Testis (tissue), 3 donors: Measurements from ENCODE around the gene HDAC3. TPM values are rescaled to one million over a fixed set of nuclear protein-coding genes. Genes with fewer than 3 reads are reported as not detected.

Source experiments
- DNase-seq: peaks from one replicate; pipeline ENCODE4 v3.0.0-alpha.2; 2019
- H3K27ac ChIP-seq, 2 donors: fragments of 200-600 bp; sonication (generic); one replicate each; pipeline ENCODE4 v1.5.1; 2019
- H3K27me3 ChIP-seq: fragments of 200-600 bp; sonication (generic); one replicate; pipeline ENCODE4 v1.5.1; 2019
- H3K36me3 ChIP-seq: fragments of 200-600 bp; sonication (generic); one replicate; pipeline ENCODE4 v1.5.1; 2017; ENCODE audit warnings: low read depth; ENCODE audit errors: missing control alignments
- H3K4me1 ChIP-seq: fragments of 200-600 bp; sonication (generic); one replicate; pipeline ENCODE4 v1.5.1; 2019
- H3K4me3 ChIP-seq, 2 donors: fragments of 200-600 bp; sonication (generic); one replicate each; pipeline ENCODE4 v1.5.1; 2017 to 2019
- H3K9me3 ChIP-seq: fragments of 200-600 bp; sonication (generic); one replicate; pipeline ENCODE4 v1.5.1; 2017
- CTCF ChIP-seq, 3 experiments: fragments of 450-650 bp in 2 of 3; fragments of 200-600 bp in 1 of 3; sonication (generic) in 1 of 3; IDR thresholded peaks; one replicate each; pipeline ENCODE4 v1.5.1; 2016 to 2019; ENCODE audit warnings: antibody characterized with exemption in 3 of 3, mild to moderate bottlenecking in 2 of 3, moderate library complexity in 1 of 3
- POLR2A ChIP-seq: fragments of 450-650 bp; IDR thresholded peaks from one replicate; pipeline ENCODE4 v1.6.1; 2017; ENCODE audit warnings: antibody characterized with exemption, mild to moderate bottlenecking, moderate library complexity
- WGBS, 2 donors: methylation state at CpG; one replicate each; pipeline ENCODE4 v1.1.5; 2018; 5-methylcytosine and 5-hydroxymethylcytosine counted together
- intact Hi-C: fragments of 100-400 bp; cut with DNase I; formaldehyde crosslinking; loops from one replicate; pipeline ENCODE4 v1.15.1; 2023; ENCODE audit warnings: low total_unique reads
- polyA plus RNA-seq: library from polyadenylated mRNA; stranded (reverse); fragments of 350-450 nt; fragmentation: Illumina TruSeq; extraction: RNeasy Lipid Tissue Mini Kit (QIAGEN cat#74804); gene quantifications from one replicate; pipeline ENCODE4 v1.2.3, GENCODE V29; 2014; ENCODE audit warnings: low read depth, low replicate concordance; ENCODE audit not compliant: insufficient read depth
- total RNA-seq, 2 donors: library from RNA; depleted of rRNA; stranded (reverse); fragments of >200 nt; gene quantifications; one replicate each; pipeline ENCODE4 v1.2.3, GENCODE V29; 2016

The HDAC3 gene
- total and polyA plus RNA-seq, 3 donors from 2014 or later, result 57.3 to 76.5 (median 63.9) TPM

DNA sequence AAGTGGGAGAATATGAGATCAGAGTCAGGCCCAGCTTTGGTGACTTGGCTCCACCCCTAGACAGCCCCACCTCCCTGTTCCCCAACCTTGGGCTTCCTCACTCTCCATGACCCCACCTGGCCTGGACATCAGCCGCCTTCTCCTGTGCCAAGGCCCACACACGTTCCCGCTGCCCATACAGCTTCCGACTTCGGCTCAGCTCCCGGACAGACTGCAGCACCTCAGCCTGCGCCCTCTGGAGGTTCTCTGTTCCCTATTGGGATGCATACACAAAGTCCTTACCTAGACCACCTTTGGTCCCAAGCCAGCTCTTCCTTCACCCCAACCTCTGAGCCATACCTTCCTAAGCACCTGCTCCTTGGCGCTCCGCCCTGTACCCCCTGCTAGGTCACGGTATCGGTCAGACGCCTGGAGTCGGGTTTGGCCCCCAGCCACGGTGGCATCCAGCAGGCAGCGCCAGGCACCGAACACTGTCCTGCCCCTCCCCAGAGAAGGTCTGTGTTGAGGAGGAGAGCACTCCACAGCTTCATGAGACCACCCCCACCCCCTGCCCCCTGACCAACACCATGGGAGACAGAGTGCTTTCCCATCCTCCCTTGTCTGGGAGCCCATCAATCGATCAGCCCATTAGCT, 12.5 kb upstream of the HDAC3 start:
- Histone ChIP-seq H3K4me1 (peaks cover 5% of the 10 kb centered on the region), H3K27ac (no peak overlapping the region), H3K4me3 (no peak overlapping the region), H3K36me3 (no peaks in the 10 kb centered on the region), H3K9me3 (no peaks in the 10 kb centered on the region), H3K27me3 (no peaks in the 10 kb centered on the region)
- intact Hi-C loops, result no loop called here
- 90 to 92% methylated on average over 16 to 17 of the region's 17 CpGs for WGBS, 2 donors
- DNase-seq, result no peak
- TF ChIP-seq CTCF (IDR thresholded peaks at IDR 0.05), result no peak

DNA sequence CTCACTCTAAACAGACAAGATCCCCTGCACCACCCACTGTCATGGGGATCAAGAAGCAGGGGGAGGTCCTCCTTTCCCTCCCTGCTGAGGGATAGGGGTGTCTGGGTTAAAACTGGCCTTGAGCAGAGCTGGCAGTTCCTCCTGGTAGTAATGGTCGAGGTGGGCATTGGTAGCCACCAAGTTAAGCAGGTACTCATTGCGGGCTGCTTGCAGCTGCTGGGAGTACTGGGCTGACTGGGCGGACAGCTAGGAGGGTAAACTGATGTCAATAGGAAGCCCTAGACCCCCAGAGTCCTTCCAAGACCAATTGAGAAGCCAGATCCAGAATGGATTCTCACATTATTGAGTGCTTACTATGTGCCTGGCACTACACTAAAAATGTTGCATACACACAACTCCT, 11.2 kb upstream of the HDAC3 start:
- no peak for DNase-seq
- intact Hi-C loops, result no loop called here
- 87 to 89% methylated on average over 3 of the region's 3 CpGs for WGBS, 2 donors
- TF ChIP-seq POLR2A (no peak), CTCF (IDR thresholded peaks at IDR 0.05) (no peak)
- Histone ChIP-seq H3K36me3 (no peaks in the 10 kb centered on the region), H3K27ac (no peak overlapping the region), H3K9me3 (no peaks in the 10 kb centered on the region), H3K4me1 (peaks cover 5% of the 10 kb centered on the region), H3K27me3 (no peaks in the 10 kb centered on the region), H3K4me3 (no peak overlapping the region)

DNA sequence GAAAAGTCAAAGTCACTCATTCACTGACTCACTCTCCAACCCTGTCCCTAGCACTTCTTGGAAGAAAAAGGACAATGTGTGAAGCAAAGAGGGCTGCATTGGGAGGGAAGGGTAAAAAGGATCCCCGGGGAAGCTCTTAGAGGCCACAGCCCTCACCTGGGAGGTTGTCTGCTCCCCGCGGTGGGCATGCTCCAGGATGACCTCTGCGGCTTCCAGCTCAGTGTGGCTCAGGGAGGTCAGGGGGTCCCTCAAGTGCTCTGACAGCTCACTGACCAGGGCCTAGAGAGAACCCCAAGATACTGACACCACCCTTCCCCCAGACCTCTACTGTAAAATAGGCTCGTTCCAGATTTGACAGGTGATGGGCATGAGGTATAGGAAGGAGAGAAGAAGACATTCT, 10.6 kb upstream of the HDAC3 start:
- H3K9me3 ChIP-seq, result no peaks in the 10 kb centered on the region
- TF ChIP-seq CTCF (IDR thresholded peaks at IDR 0.05) (no peak), POLR2A (no peak)
- H3K4me3 ChIP-seq, result no peak overlapping the region
- no peak for DNase-seq
- WGBS, 2 donors, result 83 to 92% methylated on average over 5 of the region's 5 CpGs
- no peaks in the 10 kb centered on the region for H3K36me3 ChIP-seq
- intact Hi-C loops, result no loop called here
- no peak overlapping the region for H3K27ac ChIP-seq
- peaks cover 5% of the 10 kb centered on the region for H3K4me1 ChIP-seq
- H3K27me3 ChIP-seq, result no peaks in the 10 kb centered on the region

- no peak overlapping the region for H3K4me3 ChIP-seq
- H3K4me1 ChIP-seq, result peaks cover 5% of the 10 kb centered on the region
- WGBS, 2 donors, result 89 to 97% methylated on average over 6 of the region's 6 CpGs
Measured at GRCh38 chr5:141646026-141646425, 9.4 kb upstream of the HDAC3 start.

More at GRCh38 chr5:141646026-141646425, 9.4 kb upstream of the HDAC3 start:
- Histone ChIP-seq H3K9me3 (no peaks in the 10 kb centered on the region), H3K27me3 (no peaks in the 10 kb centered on the region), H3K27ac (no peak overlapping the region), H3K36me3 (no peaks in the 10 kb centered on the region)
- intact Hi-C loops, result no loop called here
- no peak for DNase-seq
- TF ChIP-seq CTCF (IDR thresholded peaks at IDR 0.05) (no peak), POLR2A (no peak)
